ENCODE measurements around the gene GNG11.

Gene GNG11

GRCh38 chr7:93945756-93946535 lies 24.4 kb downstream of the GNG11 start:
- no peak for DNase-seq (ENCODE audit: low read depth in 2 of 2)

- DNase-seq (ENCODE audit: low read depth in 2 of 2): no peak
These were observed 26.6 kb downstream of the GNG11 start for GRCh38 chr7:93948106-93948505.

- no peak for DNase-seq (ENCODE audit: low read depth in 2 of 2)
These were observed 27.3 kb downstream of the GNG11 start for GRCh38 chr7:93948873-93949272.

- no peak for DNase-seq (ENCODE audit: low read depth in 2 of 2)
These were observed 27.9 kb downstream of the GNG11 start for GRCh38 chr7:93949423-93949822.

- no peak for DNase-seq (ENCODE audit: low read depth in 2 of 2)
These were observed 33.8 kb downstream of the GNG11 start for GRCh38 chr7:93955304-93955703.

- no peak for DNase-seq (ENCODE audit: low read depth in 2 of 2)
These were observed 36.2 kb downstream of the GNG11 start for GRCh38 chr7:93957767-93958166.

GRCh38 chr7:93958216-93958615 lies 36.7 kb downstream of the GNG11 start:
- no peak for DNase-seq (ENCODE audit: low read depth in 2 of 2)

- no peak for DNase-seq (ENCODE audit: low read depth in 2 of 2)
These were observed 37.1 kb downstream of the GNG11 start for GRCh38 chr7:93958651-93959050.

DNA sequence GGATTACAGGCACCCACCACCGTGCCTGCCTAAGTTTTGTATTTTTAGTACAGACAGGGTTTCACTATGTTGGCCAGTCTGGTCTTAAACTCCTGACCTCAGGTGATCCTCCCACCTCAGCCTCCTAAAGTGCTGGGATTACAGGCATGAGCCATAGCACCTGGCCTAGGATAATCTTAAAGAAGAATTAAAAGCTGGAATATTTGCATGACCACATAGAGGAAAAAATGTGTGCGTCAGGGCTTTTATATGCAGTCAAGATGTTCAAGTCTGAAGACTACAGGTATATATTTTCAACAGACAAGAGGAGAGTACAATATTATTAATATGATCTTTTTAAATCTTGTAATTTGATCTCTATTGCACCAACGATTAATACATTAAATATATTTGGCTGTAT lies 39.5 kb downstream of the GNG11 start:
- DNase-seq (ENCODE audit: low read depth in 2 of 2): no peak

GRCh38 chr7:93964262-93964661 lies 42.7 kb downstream of the GNG11 start:
- DNase-seq (ENCODE audit: low read depth in 2 of 2): no peak

- no peak for DNase-seq (ENCODE audit: low read depth in 2 of 2)
These were observed 43.3 kb downstream of the GNG11 start for GRCh38 chr7:93964813-93965212.

GRCh38 chr7:93968911-93969620 lies 47.5 kb downstream of the GNG11 start:
- no peak for DNase-seq (ENCODE audit: low read depth in 2 of 2)

DNA sequence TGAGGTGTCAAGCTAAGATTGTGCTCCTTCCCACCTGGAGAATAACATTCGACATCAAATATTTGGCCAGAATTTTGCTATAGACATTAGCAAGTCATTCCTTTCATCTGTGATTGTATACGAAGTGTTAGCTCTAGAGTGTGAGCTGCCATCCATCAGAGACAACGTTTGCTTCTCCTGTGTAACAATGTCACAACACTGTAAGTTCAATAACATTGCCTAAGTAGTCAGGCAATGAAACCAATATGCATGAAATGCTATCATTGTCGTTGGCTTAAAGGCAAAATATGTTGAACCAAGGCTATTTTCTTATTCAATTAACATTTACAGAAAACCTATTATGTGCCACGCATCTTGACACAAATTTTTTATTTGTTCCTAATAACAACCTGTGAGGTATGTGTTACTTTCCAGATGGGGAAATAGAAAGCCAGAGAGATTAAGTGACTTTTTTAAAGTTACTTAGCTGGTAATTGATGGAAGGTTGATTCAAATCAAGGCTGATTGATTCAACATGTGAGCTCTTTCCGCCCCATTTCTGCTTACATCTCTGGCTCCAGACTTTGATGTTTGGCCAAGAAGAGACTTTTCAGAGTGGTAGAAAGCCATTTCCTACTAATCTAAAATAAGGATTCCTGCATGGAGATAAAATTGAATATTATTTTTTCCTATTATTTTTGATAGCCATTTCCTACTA lies 50.6 kb downstream of the GNG11 start:
- DNase-seq (ENCODE audit: low read depth in 2 of 2): no peak

- no peak for DNase-seq (ENCODE audit: low read depth in 2 of 2)
These were observed 51.6 kb downstream of the GNG11 start for GRCh38 chr7:93973134-93973533.

DNA sequence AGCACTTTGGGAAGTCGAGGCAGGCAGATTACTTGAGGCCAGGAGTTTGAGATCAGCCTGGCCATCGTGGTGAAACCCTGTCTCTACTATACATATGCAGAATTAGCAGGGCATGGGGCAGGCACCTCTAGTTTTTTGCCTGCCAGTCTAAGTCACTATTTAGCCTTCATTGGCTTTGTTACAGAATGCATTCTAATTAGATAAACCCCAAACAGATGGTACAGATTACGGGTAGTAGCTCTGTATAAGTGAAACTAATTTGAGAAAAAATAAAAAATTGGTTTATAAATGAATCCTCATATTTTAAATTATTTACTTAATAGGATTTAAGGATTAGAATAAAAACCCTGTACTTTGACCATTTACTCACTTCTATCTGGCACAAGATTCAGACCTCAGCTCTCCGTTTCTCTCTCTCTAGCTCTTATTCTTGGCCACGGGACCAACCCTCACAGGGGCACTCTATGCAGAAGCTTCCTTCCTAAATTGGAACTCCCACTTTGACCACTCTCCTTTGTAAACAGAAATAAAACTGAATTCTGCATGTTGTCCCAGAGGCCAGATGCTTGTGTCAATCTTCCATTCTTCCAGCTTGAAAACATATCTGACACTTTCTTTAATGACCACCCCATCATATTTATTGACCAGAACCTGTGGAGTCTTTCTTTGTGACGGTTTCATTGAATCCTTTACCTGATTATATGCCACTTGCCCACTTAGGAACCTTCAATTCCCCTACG lies 55.8 kb downstream of the GNG11 start:
- DNase-seq (ENCODE audit: low read depth in 2 of 2): no peak
